ENCODE results near the gene IZUMO1.

DNA sequence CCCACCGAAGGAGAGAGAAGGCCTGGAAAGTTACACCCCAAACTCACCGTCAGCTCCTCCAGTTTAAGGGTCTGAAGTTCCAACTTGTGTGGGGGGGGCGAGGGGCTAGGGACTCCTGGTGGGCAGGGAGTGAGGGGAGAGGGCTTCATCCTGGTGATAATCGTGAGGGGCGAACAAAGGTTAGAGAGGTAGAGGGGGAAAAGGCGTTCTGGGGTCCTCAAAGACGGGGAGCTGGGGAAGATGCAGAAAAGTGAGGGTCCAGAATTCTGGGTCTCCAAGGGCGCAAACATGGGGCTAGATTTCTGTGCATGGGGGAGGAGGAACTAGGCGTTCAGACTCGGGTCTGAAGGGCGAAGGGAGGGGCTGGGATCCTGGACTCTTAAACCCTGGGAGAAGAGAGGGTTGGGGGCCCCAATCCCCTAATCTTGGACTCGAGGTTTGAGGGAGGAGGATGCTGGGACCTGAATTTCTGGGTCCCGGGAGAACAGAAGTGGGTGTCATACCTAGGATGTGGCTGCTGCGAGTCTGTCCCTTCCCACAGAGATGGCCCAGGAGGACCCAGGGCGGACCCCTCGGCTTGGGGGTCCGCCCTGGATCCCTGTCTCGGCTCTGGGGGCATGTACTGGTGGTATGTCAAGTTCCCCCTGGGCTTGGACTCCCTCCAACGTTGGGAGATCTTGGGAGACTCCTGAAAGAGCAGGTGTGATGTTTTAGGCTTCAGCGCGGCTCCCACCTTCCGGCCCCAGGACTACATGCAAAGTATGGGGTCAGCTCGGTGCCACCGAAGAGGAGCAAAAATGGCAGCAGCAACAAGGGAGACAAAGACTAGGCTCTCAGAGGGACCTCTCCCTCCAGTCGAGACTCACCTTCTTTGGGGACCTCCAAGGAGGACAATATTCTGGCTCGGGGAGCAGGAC lies 31.7 kb downstream of the IZUMO1 start:
- no peak for TF ChIP-seq FOSL1 (IDR thresholded peaks at IDR 0.05; ENCODE audit: insufficient read depth, low read depth, low read length)
- no peak for TF ChIP-seq JUND (IDR thresholded peaks at IDR 0.05; ENCODE audit: low read length)
- no peak for TF ChIP-seq POLR2A (IDR thresholded peaks at IDR 0.05; ENCODE audit: control extremely low read depth in 1 of 2, low read depth in 2 of 2, low read length in 2 of 2)
- no peak for TF ChIP-seq RBBP5 (IDR thresholded peaks at IDR 0.05; ENCODE audit: borderline replicate concordance, low read depth, low read length)
- no peak for TF ChIP-seq RNF2 (IDR thresholded peaks at IDR 0.05; ENCODE audit: borderline replicate concordance, low read depth, low read length, missing control alignments, poor library complexity, severe bottlenecking)
- no peak for TF ChIP-seq TEAD4 (IDR thresholded peaks at IDR 0.05; ENCODE audit: low read depth, low read length)
- TF ChIP-seq, protein P1, sequence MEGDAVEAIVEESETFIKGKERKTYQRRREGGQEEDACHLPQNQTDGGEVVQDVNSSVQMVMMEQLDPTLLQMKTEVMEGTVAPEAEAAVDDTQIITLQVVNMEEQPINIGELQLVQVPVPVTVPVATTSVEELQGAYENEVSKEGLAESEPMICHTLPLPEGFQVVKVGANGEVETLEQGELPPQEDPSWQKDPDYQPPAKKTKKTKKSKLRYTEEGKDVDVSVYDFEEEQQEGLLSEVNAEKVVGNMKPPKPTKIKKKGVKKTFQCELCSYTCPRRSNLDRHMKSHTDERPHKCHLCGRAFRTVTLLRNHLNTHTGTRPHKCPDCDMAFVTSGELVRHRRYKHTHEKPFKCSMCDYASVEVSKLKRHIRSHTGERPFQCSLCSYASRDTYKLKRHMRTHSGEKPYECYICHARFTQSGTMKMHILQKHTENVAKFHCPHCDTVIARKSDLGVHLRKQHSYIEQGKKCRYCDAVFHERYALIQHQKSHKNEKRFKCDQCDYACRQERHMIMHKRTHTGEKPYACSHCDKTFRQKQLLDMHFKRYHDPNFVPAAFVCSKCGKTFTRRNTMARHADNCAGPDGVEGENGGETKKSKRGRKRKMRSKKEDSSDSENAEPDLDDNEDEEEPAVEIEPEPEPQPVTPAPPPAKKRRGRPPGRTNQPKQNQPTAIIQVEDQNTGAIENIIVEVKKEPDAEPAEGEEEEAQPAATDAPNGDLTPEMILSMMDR (IDR thresholded peaks at IDR 0.05; ENCODE audit: control extremely low read depth in 1 of 3, insufficient read depth in 1 of 3, low read depth in 1 of 3, low read length in 3 of 3): no peak
- TF ChIP-seq HDAC6 (IDR thresholded peaks at IDR 0.05; ENCODE audit: low read depth, low read length): no peak
- no peak for TF ChIP-seq EP300 (IDR thresholded peaks at IDR 0.05; ENCODE audit: borderline replicate concordance in 1 of 2, low read depth in 2 of 2, low read length in 2 of 2)
- TF ChIP-seq, protein P2, sequence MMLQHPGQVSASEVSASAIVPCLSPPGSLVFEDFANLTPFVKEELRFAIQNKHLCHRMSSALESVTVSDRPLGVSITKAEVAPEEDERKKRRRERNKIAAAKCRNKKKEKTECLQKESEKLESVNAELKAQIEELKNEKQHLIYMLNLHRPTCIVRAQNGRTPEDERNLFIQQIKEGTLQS (IDR thresholded peaks at IDR 0.05; ENCODE audit: insufficient read depth, low read depth, low read length): no peak
